LNCaP clone FGC (cell line): ENCODE measurements around the gene HMGN3.

ENCODE experiments used
- DNase-seq: peaks from one replicate; pipeline ENCODE4 v3.0.0-alpha.2; 2011; ENCODE audit warnings: low read depth
- H3K4me3 ChIP-seq: 2 replicates; pipeline ENCODE4 v1.5.1; 2011; ENCODE audit warnings: mild to moderate bottlenecking, low read depth, low read length, control low read depth
- CTCF ChIP-seq: IDR thresholded peaks from 2 replicates; pipeline ENCODE4 v1.5.1; 2012; ENCODE audit warnings: mild to moderate bottlenecking; ENCODE audit not compliant: control insufficient read depth, insufficient read depth; ENCODE audit errors: extremely low read depth

The HMGN3 gene

GRCh38 chr6:79157961-79158644, 76.4 kb downstream of the HMGN3 start:
- TF ChIP-seq CTCF = no peak
- H3K4me3 ChIP-seq = no peak overlapping the region
- DNase-seq = no peak

- no peak for TF ChIP-seq CTCF
- no peak overlapping the region for H3K4me3 ChIP-seq
- no peak for DNase-seq
These were observed 82.2 kb downstream of the HMGN3 start for GRCh38 chr6:79152269-79152737.
